Transverse colon (tissue), 4 donors: ENCODE data around the gene CMTM4.

Experiments
- EP300 ChIP-seq: sonication (generic); formaldehyde crosslinking; IDR thresholded peaks from one replicate; pipeline ENCODE4 v1.6.1; 2017; ENCODE audit warnings: antibody characterized with exemption, low read depth
- POLR2A ChIP-seq: fragments of 450-650 bp; IDR thresholded peaks from one replicate; pipeline ENCODE4 v1.6.1; 2016; ENCODE audit warnings: antibody characterized with exemption, mild to moderate bottlenecking, moderate library complexity
- POLR2AphosphoS5 ChIP-seq, 3 donors: sonication (generic); formaldehyde crosslinking; IDR thresholded peaks; one replicate each; pipeline ENCODE4 v1.6.1; 2016; ENCODE audit warnings: antibody characterized with exemption in 3 of 3
- TF ChIP-seq, protein P1 (sequence below), 5 experiments: fragments of 200-600 bp in 3 of 5; fragments of 450-650 bp in 2 of 5; sonication (generic) in 3 of 5; IDR thresholded peaks; 1 replicate in 2 of 5; 2 replicates in 3 of 5; pipeline ENCODE4 v1.5.1; 2016 to 2017; ENCODE audit warnings: antibody characterized with exemption in 5 of 5, inconsistent platforms in 3 of 5, mild to moderate bottlenecking in 2 of 5, moderate library complexity in 1 of 5

DNA sequence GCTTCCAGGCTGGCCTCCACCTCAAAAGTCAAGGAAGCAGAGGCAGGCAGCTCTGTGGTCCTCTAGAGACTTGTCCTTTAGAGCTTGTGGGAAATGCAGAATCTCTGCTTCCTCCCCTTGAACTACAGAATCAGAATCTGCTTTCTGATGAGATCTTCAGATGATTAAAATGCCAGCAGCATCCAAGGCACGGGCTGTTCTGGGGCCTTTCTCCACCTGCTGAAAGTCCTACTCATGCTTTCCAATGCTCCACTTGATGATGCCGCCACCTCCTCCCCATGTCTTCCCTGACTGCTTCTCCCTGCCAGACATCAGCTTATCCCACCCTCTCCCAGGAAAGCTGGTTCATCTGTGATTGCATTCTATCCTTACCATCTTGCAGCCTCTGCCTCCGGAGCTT is 58.7 kb downstream of the CMTM4 start:
- TF ChIP-seq, protein P1, sequence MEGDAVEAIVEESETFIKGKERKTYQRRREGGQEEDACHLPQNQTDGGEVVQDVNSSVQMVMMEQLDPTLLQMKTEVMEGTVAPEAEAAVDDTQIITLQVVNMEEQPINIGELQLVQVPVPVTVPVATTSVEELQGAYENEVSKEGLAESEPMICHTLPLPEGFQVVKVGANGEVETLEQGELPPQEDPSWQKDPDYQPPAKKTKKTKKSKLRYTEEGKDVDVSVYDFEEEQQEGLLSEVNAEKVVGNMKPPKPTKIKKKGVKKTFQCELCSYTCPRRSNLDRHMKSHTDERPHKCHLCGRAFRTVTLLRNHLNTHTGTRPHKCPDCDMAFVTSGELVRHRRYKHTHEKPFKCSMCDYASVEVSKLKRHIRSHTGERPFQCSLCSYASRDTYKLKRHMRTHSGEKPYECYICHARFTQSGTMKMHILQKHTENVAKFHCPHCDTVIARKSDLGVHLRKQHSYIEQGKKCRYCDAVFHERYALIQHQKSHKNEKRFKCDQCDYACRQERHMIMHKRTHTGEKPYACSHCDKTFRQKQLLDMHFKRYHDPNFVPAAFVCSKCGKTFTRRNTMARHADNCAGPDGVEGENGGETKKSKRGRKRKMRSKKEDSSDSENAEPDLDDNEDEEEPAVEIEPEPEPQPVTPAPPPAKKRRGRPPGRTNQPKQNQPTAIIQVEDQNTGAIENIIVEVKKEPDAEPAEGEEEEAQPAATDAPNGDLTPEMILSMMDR (IDR thresholded peaks at IDR 0.05): no peak
- TF ChIP-seq POLR2AphosphoS5 (IDR thresholded peaks at IDR 0.05) (no peak), POLR2A (no peak), EP300 (no peak)
